ENCODE data around the gene ST7. TPM values are rescaled to one million over a fixed set of nuclear protein-coding genes. Genes with fewer than 3 reads are reported as not detected.
A peak's percentile ranks its signal among the peaks of the same experiment; 100 is the strongest.

ST7 gene
- total and polyA plus RNA-seq, 2 of the 13 experiments (the other 11 are each of a cell fraction or from before 2014, with no cell fraction given): 17.3 to 23.5 TPM

DNA sequence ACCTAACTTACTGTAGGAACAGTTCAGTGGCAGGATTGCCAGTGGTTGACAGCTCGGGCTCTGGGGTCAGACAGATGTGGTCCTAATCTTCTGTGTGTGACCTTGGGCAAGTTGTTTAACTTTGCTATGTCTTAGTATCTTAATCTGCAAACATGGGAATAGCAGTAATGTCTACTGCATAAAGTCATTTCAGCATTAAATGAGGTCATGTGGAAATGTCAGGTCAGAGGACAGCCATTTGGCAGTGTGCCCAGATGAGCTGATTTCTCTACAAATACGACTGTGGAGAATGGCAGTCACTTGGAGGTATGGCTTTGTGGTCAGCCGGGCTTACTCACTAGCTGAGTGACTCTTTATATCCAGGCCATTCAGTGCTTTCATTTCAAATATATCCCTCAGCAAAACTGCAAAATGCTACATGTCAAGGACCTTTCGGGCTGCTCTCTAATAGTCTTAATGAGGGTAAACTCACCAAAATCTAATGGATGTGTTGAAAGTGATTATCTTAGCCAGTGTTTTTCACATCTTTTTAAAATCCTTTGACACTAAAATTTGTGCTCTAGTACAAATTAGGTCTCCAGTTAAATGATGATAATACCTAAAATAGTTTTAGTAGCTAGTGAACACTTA, 171.4 kb downstream of the ST7 start (continued):
- TF ChIP-seq AKNA (CRISPR knock-in tag; IDR thresholded peaks at IDR 0.05; ENCODE audit: borderline replicate concordance) (no peak), RBAK (CRISPR knock-in tag; IDR thresholded peaks at IDR 0.05) (no peak), CREM (IDR thresholded peaks at IDR 0.05) (no peak), CREM (CRISPR knock-in tag; IDR thresholded peaks at IDR 0.05) (no peak), WIZ (CRISPR knock-in tag; IDR thresholded peaks at IDR 0.05) (no peak), ZNF713 (CRISPR knock-in tag; IDR thresholded peaks at IDR 0.05) (no peak), ZSCAN21 (CRISPR knock-in tag; IDR thresholded peaks at IDR 0.05; ENCODE audit: borderline replicate concordance) (no peak), AHR (CRISPR knock-in tag; IDR thresholded peaks at IDR 0.05) (no peak), ARID2 (CRISPR knock-in tag; IDR thresholded peaks at IDR 0.05; ENCODE audit: borderline replicate concordance) (no peak), RAD51 (IDR thresholded peaks at IDR 0.05; ENCODE audit: borderline replicate concordance) (no peak), ZNF101 (CRISPR knock-in tag; IDR thresholded peaks at IDR 0.05; ENCODE audit: borderline replicate concordance, low read depth) (no peak), SALL1 (CRISPR knock-in tag; IDR thresholded peaks at IDR 0.05) (peak; percentile 84), HOXA5 (CRISPR knock-in tag; IDR thresholded peaks at IDR 0.05) (0 out of 2 replicates have a peak, but pooled peaks have one; percentile 50), SCMH1 (CRISPR knock-in tag; IDR thresholded peaks at IDR 0.05; ENCODE audit: borderline replicate concordance) (no peak), SKI (IDR thresholded peaks at IDR 0.05; ENCODE audit: partially characterized antibody) (no peak), ZNF354B (CRISPR knock-in tag; IDR thresholded peaks at IDR 0.05) (no peak), ASH2L (IDR thresholded peaks at IDR 0.05; ENCODE audit: insufficient read length, low read depth, low read length) (peak; percentile 27), ARHGAP35 (CRISPR knock-in tag; IDR thresholded peaks at IDR 0.05; ENCODE audit: borderline replicate concordance) (no peak), ZNF629 (CRISPR knock-in tag; conservative IDR thresholded peaks at IDR 0.05) (no peak), ZNF160 (CRISPR knock-in tag; IDR thresholded peaks at IDR 0.05) (no peak), ZNF879 (CRISPR knock-in tag; IDR thresholded peaks at IDR 0.05) (no peak), NFIB (CRISPR knock-in tag; IDR thresholded peaks at IDR 0.05; ENCODE audit: borderline replicate concordance) (no peak)
- TF ChIP-seq, protein P1, sequence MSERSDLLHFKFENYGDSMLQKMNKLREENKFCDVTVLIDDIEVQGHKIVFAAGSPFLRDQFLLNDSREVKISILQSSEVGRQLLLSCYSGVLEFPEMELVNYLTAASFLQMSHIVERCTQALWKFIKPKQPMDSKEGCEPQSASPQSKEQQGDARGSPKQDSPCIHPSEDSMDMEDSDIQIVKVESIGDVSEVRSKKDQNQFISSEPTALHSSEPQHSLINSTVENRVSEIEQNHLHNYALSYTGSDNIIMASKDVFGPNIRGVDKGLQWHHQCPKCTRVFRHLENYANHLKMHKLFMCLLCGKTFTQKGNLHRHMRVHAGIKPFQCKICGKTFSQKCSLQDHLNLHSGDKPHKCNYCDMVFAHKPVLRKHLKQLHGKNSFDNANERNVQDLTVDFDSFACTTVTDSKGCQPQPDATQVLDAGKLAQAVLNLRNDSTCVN (CRISPR knock-in tag; IDR thresholded peaks at IDR 0.05; ENCODE audit: borderline replicate concordance): no peak
